ENCODE data around the gene NR3C1.

Gene NR3C1

GRCh38 chr5:143347046-143347445 is 56.4 kb downstream of the NR3C1 start:
- no peaks in the 10 kb centered on the region for H3K9me3 ChIP-seq (ENCODE audit: control insufficient read depth, low read length)
- no peaks in the 10 kb centered on the region for H3K27me3 ChIP-seq (ENCODE audit: control insufficient read depth, insufficient read depth, low read length)
- H3K36me3 ChIP-seq (ENCODE audit: control insufficient read depth, insufficient read depth, low read length), result no peaks in the 10 kb centered on the region
- no peak overlapping the region for H3K9ac ChIP-seq
- H3K79me2 ChIP-seq, result peaks cover 28% of the 10 kb centered on the region
- no peak for TF ChIP-seq CTCF (IDR thresholded peaks at IDR 0.05)
- peaks cover 29% of the 10 kb centered on the region for H3K4me1 ChIP-seq
- H3K27ac ChIP-seq, result no peak overlapping the region
- H2AFZ ChIP-seq, result no peak overlapping the region
- H3K4me2 ChIP-seq (ENCODE audit: low read length), result no peak overlapping the region
- H3K4me3 ChIP-seq (ENCODE audit: low read depth, low read length), result no peak overlapping the region

GRCh38 chr5:143345671-143346440 is 57.6 kb downstream of the NR3C1 start:
- H2AFZ ChIP-seq, result no peak overlapping the region
- H3K27me3 ChIP-seq (ENCODE audit: control insufficient read depth, insufficient read depth, low read length), result no peaks in the 10 kb centered on the region
- H3K4me2 ChIP-seq (ENCODE audit: low read length), result peak overlapping the region; percentile 14
- peaks cover 23% of the 10 kb centered on the region for H3K4me1 ChIP-seq
- TF ChIP-seq CTCF (IDR thresholded peaks at IDR 0.05), result no peak
- no peak overlapping the region for H3K27ac ChIP-seq
- peaks cover 30% of the 10 kb centered on the region for H3K79me2 ChIP-seq
- no peak overlapping the region for H3K4me3 ChIP-seq (ENCODE audit: low read depth, low read length)
- no peak overlapping the region for H3K9ac ChIP-seq
- no peaks in the 10 kb centered on the region for H3K9me3 ChIP-seq (ENCODE audit: control insufficient read depth, low read length)
- no peaks in the 10 kb centered on the region for H3K36me3 ChIP-seq (ENCODE audit: control insufficient read depth, insufficient read depth, low read length)

- H2AFZ ChIP-seq, result no peak overlapping the region
- H3K27ac ChIP-seq, result no peak overlapping the region
- peaks cover 30% of the 10 kb centered on the region for H3K79me2 ChIP-seq
- H3K4me1 ChIP-seq, result peaks cover 8% of the 10 kb centered on the region
- no peak overlapping the region for H3K4me3 ChIP-seq (ENCODE audit: low read depth, low read length)
- H3K27me3 ChIP-seq (ENCODE audit: control insufficient read depth, insufficient read depth, low read length), result no peaks in the 10 kb centered on the region
- H3K4me2 ChIP-seq (ENCODE audit: low read length), result no peak overlapping the region
- no peaks in the 10 kb centered on the region for H3K36me3 ChIP-seq (ENCODE audit: control insufficient read depth, insufficient read depth, low read length)
- TF ChIP-seq CTCF (IDR thresholded peaks at IDR 0.05), result no peak
- H3K9me3 ChIP-seq (ENCODE audit: control insufficient read depth, low read length), result no peaks in the 10 kb centered on the region
- no peak overlapping the region for H3K9ac ChIP-seq
Measured at GRCh38 chr5:143343042-143343441, 60.4 kb downstream of the NR3C1 start.

GRCh38 chr5:143342607-143343006 is 60.9 kb downstream of the NR3C1 start:
- no peak overlapping the region for H3K9ac ChIP-seq
- H3K36me3 ChIP-seq (ENCODE audit: control insufficient read depth, insufficient read depth, low read length), result no peaks in the 10 kb centered on the region
- H3K4me2 ChIP-seq (ENCODE audit: low read length), result no peak overlapping the region
- no peak overlapping the region for H3K4me3 ChIP-seq (ENCODE audit: low read depth, low read length)
- no peak overlapping the region for H3K27ac ChIP-seq
- no peaks in the 10 kb centered on the region for H3K27me3 ChIP-seq (ENCODE audit: control insufficient read depth, insufficient read depth, low read length)
- H3K4me1 ChIP-seq, result peaks cover 8% of the 10 kb centered on the region
- TF ChIP-seq CTCF (IDR thresholded peaks at IDR 0.05), result no peak
- H3K79me2 ChIP-seq, result peaks cover 30% of the 10 kb centered on the region
- no peaks in the 10 kb centered on the region for H3K9me3 ChIP-seq (ENCODE audit: control insufficient read depth, low read length)
- H2AFZ ChIP-seq, result no peak overlapping the region

Measured in parathyroid adenoma (tissue), 2 donors.